IMR-90 (cell line): Measurements from ENCODE around the gene KCP. TPM values are rescaled to one million over a fixed set of nuclear protein-coding genes. Genes with fewer than 3 reads are reported as not detected.

Source experiments
- ATAC-seq: fragments of 200-7000 bp; cut with Tn5 transposase; 2 replicates; pipeline ENCODE4 v1.9.1; 2020; ENCODE audit warnings: low read depth, mild to moderate bottlenecking, moderate library complexity
- BruUV-seq: library from RNA; stranded (reverse); fragments of 400-500 nt; replicated peaks from 2 replicates; lab custom pipeline; 2021; lab: Mats Ljungman, UMichigan
- CTCF ChIA-PET: fragments of 300-600 bp; formaldehyde crosslinking; extraction: SDS; loops from one replicate; lab custom pipeline; 2021; ENCODE audit warnings: antibody characterized with exemption; lab: Yijun Ruan, JAX
- POLR2A ChIA-PET: fragments of 300-600 bp; sonication (Branson Sonifier 250); formaldehyde crosslinking; loops from one replicate; lab custom pipeline; 2022; ENCODE audit warnings: antibody characterized with exemption; ENCODE audit not compliant: unreplicated experiment; lab: Charles Lee
- DNase-seq: peaks from one replicate; pipeline ENCODE4 v3.0.0; 2013
- H2AFZ ChIP-seq: replicated peaks from 2 replicates; pipeline ENCODE3; 2013; ENCODE audit warnings: low read length, mild to moderate bottlenecking; ENCODE audit not compliant: poor library complexity
- H2AK5ac ChIP-seq: 2 replicates; pipeline ENCODE4 v1.6.1; 2013; ENCODE audit warnings: low read depth, low read length, inconsistent platforms
- H2AK9ac ChIP-seq: replicated peaks from 2 replicates; pipeline ENCODE3; 2013; ENCODE audit warnings: mild to moderate bottlenecking, low read depth, low read length, moderate library complexity; ENCODE audit not compliant: poor library complexity
- H2BK120ac ChIP-seq: 2 replicates; pipeline ENCODE4 v1.6.1; 2013; ENCODE audit warnings: low read depth, low read length, inconsistent platforms
- H2BK15ac ChIP-seq: 3 replicates; pipeline ENCODE4 v1.6.1; 2013; ENCODE audit warnings: low read depth, low read length, inconsistent platforms
- H2BK20ac ChIP-seq: 2 replicates; pipeline ENCODE4 v1.6.1; 2013; ENCODE audit warnings: low read depth, mild to moderate bottlenecking, inconsistent platforms, low read length, moderate library complexity
- H2BK5ac ChIP-seq: 2 replicates; pipeline ENCODE4 v1.6.1; 2013; ENCODE audit warnings: mild to moderate bottlenecking, low read depth, low read length, inconsistent platforms; ENCODE audit not compliant: poor library complexity, severe bottlenecking
- H3K14ac ChIP-seq: replicated peaks from 2 replicates; pipeline ENCODE4 v1.6.1; 2013; ENCODE audit warnings: low read depth, low read length, inconsistent platforms
- H3K18ac ChIP-seq: 2 replicates; pipeline ENCODE4 v1.6.1; 2013; ENCODE audit warnings: low read depth, low read length, control low read depth
- H3K23ac ChIP-seq: 2 replicates; pipeline ENCODE4 v1.6.1; 2013; ENCODE audit warnings: low read depth, low read length, inconsistent platforms
- H3K27ac ChIP-seq: 2 replicates; pipeline ENCODE4 v1.5.1; 2013; ENCODE audit warnings: mild to moderate bottlenecking, control low read depth, low read length; ENCODE audit not compliant: insufficient read depth
- H3K27me3 ChIP-seq: 2 replicates; pipeline ENCODE4 v1.6.1; 2013; ENCODE audit warnings: low read length; ENCODE audit not compliant: control insufficient read depth, insufficient read depth
- H3K36me3 ChIP-seq: 2 replicates; pipeline ENCODE4 v1.6.1; 2013; ENCODE audit warnings: low read length, mixed read lengths; ENCODE audit not compliant: control insufficient read depth, insufficient read depth
- H3K4ac ChIP-seq: 2 replicates; pipeline ENCODE4 v1.6.1; 2013; ENCODE audit warnings: low read depth, low read length, inconsistent platforms
- H3K4me1 ChIP-seq: 2 replicates; pipeline ENCODE4 v1.6.1; 2013; ENCODE audit warnings: low read length, mixed read lengths; ENCODE audit not compliant: control insufficient read depth, insufficient read depth
- H3K4me2 ChIP-seq: 2 replicates; pipeline ENCODE4 v1.6.1; 2013; ENCODE audit warnings: low read depth, mild to moderate bottlenecking, control low read depth, low read length, moderate library complexity
- H3K4me3 ChIP-seq: 2 replicates; pipeline ENCODE4 v1.5.1; 2013; ENCODE audit warnings: low read depth, mild to moderate bottlenecking, control low read depth, low read length, moderate library complexity; ENCODE audit not compliant: insufficient read depth
- H3K56ac ChIP-seq: 2 replicates; pipeline ENCODE4 v1.6.1; 2013; ENCODE audit warnings: low read length, inconsistent platforms; ENCODE audit not compliant: insufficient read depth; ENCODE audit errors: extremely low read depth
- H3K79me1 ChIP-seq, 2 experiments: 2 replicates each; pipeline ENCODE4 v1.6.1; 2013; ENCODE audit warnings: low read length in 2 of 2, inconsistent platforms in 1 of 2, low read depth in 1 of 2
- H3K9ac ChIP-seq: 2 replicates; pipeline ENCODE4 v1.6.1; 2013; ENCODE audit warnings: low read depth, low read length, control low read depth
- H3K9me1 ChIP-seq: 2 replicates; pipeline ENCODE4 v1.6.1; 2013; ENCODE audit warnings: low read length, inconsistent platforms; ENCODE audit not compliant: insufficient read depth
- H3K9me3 ChIP-seq: 2 replicates; pipeline ENCODE4 v1.6.1; 2013; ENCODE audit warnings: low read length; ENCODE audit not compliant: control insufficient read depth, insufficient read depth
- H4K20me1 ChIP-seq: 2 replicates; pipeline ENCODE4 v1.6.1; 2013; ENCODE audit warnings: low read length, inconsistent platforms; ENCODE audit not compliant: insufficient read depth
- H4K5ac ChIP-seq: 2 replicates; pipeline ENCODE4 v1.6.1; 2013; ENCODE audit warnings: mild to moderate bottlenecking, low read depth, low read length, control low read depth
- H4K8ac ChIP-seq, 2 experiments: 2 replicates each; pipeline ENCODE4 v1.6.1; 2013; ENCODE audit warnings: low read depth in 2 of 2, low read length in 2 of 2, control low read depth in 1 of 2, inconsistent platforms in 1 of 2
- H4K91ac ChIP-seq: 2 replicates; pipeline ENCODE4 v1.6.1; 2013; ENCODE audit warnings: low read depth, low read length, inconsistent platforms; ENCODE audit not compliant: insufficient read depth
- BHLHE40 ChIP-seq: fragments of 150-350 bp; IDR thresholded peaks from 2 replicates; pipeline ENCODE4 v1.6.1; 2016; ENCODE audit warnings: mild to moderate bottlenecking, low read depth, low read length
- CEBPB ChIP-seq: IDR thresholded peaks from 2 replicates; pipeline ENCODE4 v1.6.1; 2012; ENCODE audit warnings: low read depth, low read length, improper control_type of control experiment
- CHD1 ChIP-seq: IDR thresholded peaks from 2 replicates; pipeline ENCODE4 v1.6.1; 2012; ENCODE audit warnings: low read depth, low read length, improper control_type of control experiment
- CTCF ChIP-seq: conservative IDR thresholded peaks from 2 replicates; pipeline ENCODE4 v1.5.1; 2012; ENCODE audit warnings: mild to moderate bottlenecking, low read depth, low read length, improper control_type of control experiment
- FOS ChIP-seq: fragments of 150-350 bp; IDR thresholded peaks from 2 replicates; pipeline ENCODE4 v1.6.1; 2016; ENCODE audit warnings: low read depth, low read length
- MAFK ChIP-seq: IDR thresholded peaks from 2 replicates; pipeline ENCODE4 v1.6.1; 2012; ENCODE audit warnings: low read depth, low read length, improper control_type of control experiment
- MAZ ChIP-seq: IDR thresholded peaks from 2 replicates; pipeline ENCODE4 v1.6.1; 2012; ENCODE audit warnings: low read depth, mild to moderate bottlenecking, low read length, improper control_type of control experiment, moderate library complexity, borderline replicate concordance
- MXI1 ChIP-seq: IDR thresholded peaks from 2 replicates; pipeline ENCODE4 v1.6.1; 2012; ENCODE audit warnings: low read depth, mild to moderate bottlenecking, low read length, moderate library complexity, borderline replicate concordance
- NFE2L2 ChIP-seq: fragments of 150-350 bp; IDR thresholded peaks from 2 replicates; pipeline ENCODE4 v1.6.1; 2016; ENCODE audit warnings: low read depth, mild to moderate bottlenecking, low read length
- POLR2A ChIP-seq: IDR thresholded peaks from 2 replicates; pipeline ENCODE4 v1.6.1; 2012; ENCODE audit warnings: mild to moderate bottlenecking, low read depth, low read length
- RAD21 ChIP-seq: IDR thresholded peaks from 2 replicates; pipeline ENCODE4 v1.6.1; 2012; ENCODE audit warnings: low read length, improper control_type of control experiment
- RCOR1 ChIP-seq: IDR thresholded peaks from 2 replicates; pipeline ENCODE4 v1.6.1; 2012; ENCODE audit warnings: mild to moderate bottlenecking, low read length, improper control_type of control experiment; ENCODE audit not compliant: insufficient replicate concordance
- RFX5 ChIP-seq: IDR thresholded peaks from 2 replicates; pipeline ENCODE4 v1.8.0; 2012; ENCODE audit warnings: low read depth, mild to moderate bottlenecking, low read length, moderate library complexity
- SMC3 ChIP-seq: fragments of 150-350 bp; IDR thresholded peaks from 2 replicates; pipeline ENCODE4 v1.6.1; 2016; ENCODE audit warnings: low read depth, mild to moderate bottlenecking, antibody characterized with exemption, low read length, moderate library complexity
- USF2 ChIP-seq: fragments of 150-350 bp; IDR thresholded peaks from 2 replicates; pipeline ENCODE4 v1.6.1; 2017; ENCODE audit warnings: mild to moderate bottlenecking, antibody characterized with exemption, low read length, low read depth
- WGBS, 2 experiments: methylation state at CpG; one replicate each; pipeline versions ENCODE4 v1.1.5 to v1.1.7; 2013; ENCODE audit warnings: missing lambda C conversion rate in 2 of 2; ENCODE audit not compliant: insufficient read length in 1 of 2; ENCODE audit errors: extremely low coverage in 2 of 2; 5-methylcytosine and 5-hydroxymethylcytosine counted together
- dilution Hi-C: fragments of 300-500 bp; cut with HindIII; formaldehyde crosslinking; loops from one replicate; pipeline ENCODE4 v1.14.3; 2018; ENCODE audit warnings: low sequenced_read_pairs; ENCODE audit not compliant: unreplicated experiment
- in situ Hi-C: fragments of 300-500 bp; cut with MboI; formaldehyde crosslinking; loops from 3 replicates; pipeline ENCODE4 v1.14.3; 2019; ENCODE audit warnings: low sequenced_read_pairs, inconsistent platforms, mixed read lengths
- intact Hi-C: fragments of 100-400 bp; cut with micrococcal nuclease; formaldehyde crosslinking; loops from 2 replicates; pipeline ENCODE4 v1.10.0; 2022
- polyA plus RNA-seq, 3 experiments: library from polyadenylated mRNA; depleted of rRNA; stranded (reverse); fragments of >200 nt; gene quantifications; 2 replicates each; pipeline ENCODE4 v1.2.3, GENCODE V29; 2012; ENCODE audit warnings: low replicate concordance in 1 of 3
- total RNA-seq: library from RNA; depleted of rRNA; stranded (reverse); fragments of >200 nt; gene quantifications from 2 replicates; pipeline ENCODE4 v1.2.3, GENCODE V29; 2012

KCP gene
- total and polyA plus RNA-seq, 2 of the 4 experiments (the other 2 are of a cell fraction): 0.03 TPM; not detected in 1

GRCh38 chr7:128885370-128886187, 24.9 kb downstream of the KCP start:
- H2BK15ac ChIP-seq: no peak overlapping the region
- H3K4me3 ChIP-seq: no peak overlapping the region
- ChIA-PET POLR2A (no interaction called here), CTCF (no interaction called here)
- peaks cover 4% of the 10 kb centered on the region; the same call in 1 of the 2 replicates for H4K20me1 ChIP-seq
- dilution Hi-C loops: no loop called here
- H4K8ac ChIP-seq: no peak overlapping the region
- H3K27ac ChIP-seq: no peak overlapping the region
- no peak for TF ChIP-seq FOS
- no peak for TF ChIP-seq MXI1
- no peak for TF ChIP-seq NFE2L2
- TF ChIP-seq POLR2A: no peak
- TF ChIP-seq SMC3: no peak
- no peak for TF ChIP-seq CEBPB
- no peak for TF ChIP-seq RFX5
- TF ChIP-seq RAD21: no peak
- no peak for TF ChIP-seq USF2
- TF ChIP-seq BHLHE40: no peak
- no peak for TF ChIP-seq RCOR1
- no peak for TF ChIP-seq CHD1
- no peak for TF ChIP-seq MAFK
- TF ChIP-seq CTCF: no peak
- no peak for TF ChIP-seq MAZ
- intact Hi-C loops: no loop called here
- no peaks in the 10 kb centered on the region for H3K9me3 ChIP-seq
- in situ Hi-C loops: loop anchor here (25.0 kb wide), 1 partner anchor 423 kb away; the partner anchor contains the start of gene HILPDA
- ATAC-seq (no peak), DNase-seq (no peak)
- H2AK9ac ChIP-seq: no peak overlapping the region
- H3K18ac ChIP-seq: no peak overlapping the region
- H4K91ac ChIP-seq: no peak overlapping the region
- WGBS, 2 experiments: 94% methylated on average over 3 of the region's 10 CpGs; no CpG with 5 or more reads in 1 of the 2 experiments
- H3K4me1 ChIP-seq: no peaks in the 10 kb centered on the region
- no peak overlapping the region for H2AFZ ChIP-seq
- H2BK5ac ChIP-seq: no peak overlapping the region
- H3K27me3 ChIP-seq: peaks cover 15% of the 10 kb centered on the region
- H3K23ac ChIP-seq: no peak overlapping the region
- no peak overlapping the region for H2AK5ac ChIP-seq
- no peaks in the 10 kb centered on the region for H3K9me1 ChIP-seq
- H2BK20ac ChIP-seq: no peak overlapping the region
- H3K4me2 ChIP-seq: no peak overlapping the region
- no peak overlapping the region for H3K4ac ChIP-seq
- H3K56ac ChIP-seq: no peak overlapping the region
- no peak overlapping the region for H3K9ac ChIP-seq
- no peak overlapping the region for H3K14ac ChIP-seq
- H4K5ac ChIP-seq: no peak overlapping the region
- H3K79me1 ChIP-seq: no peaks in the 10 kb centered on the region
- no peaks in the 10 kb centered on the region for H3K36me3 ChIP-seq
- H2BK120ac ChIP-seq: no peak overlapping the region
- BruUV-seq: no TSS peak
